CD14-positive monocyte (primary cell): ENCODE results near the gene SOX3. TPM values are rescaled to one million over a fixed set of nuclear protein-coding genes. Genes with fewer than 3 reads are reported as not detected.

Experiments used
- DNase-seq, 3 donors: peaks; one replicate each; pipeline ENCODE4 v3.0.0-alpha.2; 2011 to 2022
- H2AFZ ChIP-seq: 2 replicates; pipeline ENCODE4 v1.6.0; 2012; ENCODE audit warnings: mild to moderate bottlenecking, low read depth, low read length, inconsistent platforms; ENCODE audit not compliant: insufficient read depth, poor library complexity, severe bottlenecking
- H3K27ac ChIP-seq, 2 donors: 1 replicate in 1 of 2; 2 replicates in 1 of 2; pipeline ENCODE4 v1.5.1; 2012 to 2013; ENCODE audit warnings: low read length in 2 of 2, control low read depth in 1 of 2, inconsistent platforms in 1 of 2, low read depth in 1 of 2, mild to moderate bottlenecking in 1 of 2
- H3K27me3 ChIP-seq, 2 donors: one replicate each; pipeline versions ENCODE4 v1.6.0 to v1.6.1; 2011 to 2013; ENCODE audit warnings: low read length in 2 of 2; ENCODE audit not compliant: control insufficient read depth in 2 of 2, insufficient read depth in 2 of 2
- H3K36me3 ChIP-seq, 2 donors: replicated peaks in 1 of 2; 1 replicate in 1 of 2; 2 replicates in 1 of 2; pipeline versions ENCODE4 v1.5.1 to v1.6.1; 2012 to 2013; ENCODE audit warnings: low read length in 2 of 2, control low read depth in 1 of 2, inconsistent platforms in 1 of 2, mild to moderate bottlenecking in 1 of 2; ENCODE audit not compliant: insufficient read depth in 2 of 2, control insufficient read depth in 1 of 2
- H3K4me1 ChIP-seq, 2 donors: 1 replicate in 1 of 2; 2 replicates in 1 of 2; pipeline versions ENCODE4 v1.5.1 to v1.6.1; 2012 to 2013; ENCODE audit warnings: low read length in 2 of 2, control low read depth in 1 of 2, inconsistent platforms in 1 of 2, mild to moderate bottlenecking in 1 of 2, moderate library complexity in 1 of 2; ENCODE audit not compliant: insufficient read depth in 2 of 2, control insufficient read depth in 1 of 2
- H3K4me2 ChIP-seq: replicated peaks from 2 replicates; pipeline ENCODE3; 2012; ENCODE audit warnings: low read length, moderate library complexity, mild to moderate bottlenecking; ENCODE audit not compliant: poor library complexity, severe bottlenecking; ENCODE audit errors: extremely low read depth
- H3K4me3 ChIP-seq, 3 experiments: fragments of 200-600 bp in 1 of 3; sonication (generic) in 1 of 3; replicated peaks in 1 of 3; 1 replicate in 2 of 3; 2 replicates in 1 of 3; pipeline ENCODE4 v1.5.1; 2011 to 2013; ENCODE audit warnings: low read length in 3 of 3, mild to moderate bottlenecking in 3 of 3, control low read depth in 2 of 3, low read depth in 2 of 3, inconsistent platforms in 1 of 3, moderate library complexity in 1 of 3
- H3K79me2 ChIP-seq: 2 replicates; pipeline ENCODE4 v1.6.0; 2012; ENCODE audit warnings: mild to moderate bottlenecking, control low read depth, inconsistent platforms, low read length, moderate library complexity; ENCODE audit not compliant: insufficient read depth
- H3K9ac ChIP-seq: 2 replicates; pipeline ENCODE4 v1.6.0; 2017; ENCODE audit warnings: low read length, mild to moderate bottlenecking; ENCODE audit not compliant: insufficient read depth, poor library complexity, severe bottlenecking
- H3K9me3 ChIP-seq, 2 donors: replicated peaks in 1 of 2; 1 replicate in 1 of 2; 2 replicates in 1 of 2; pipeline versions ENCODE4 v1.5.1 to v1.6.1; 2012 to 2013; ENCODE audit warnings: low read length in 2 of 2, control low read depth in 1 of 2; ENCODE audit not compliant: control insufficient read depth in 1 of 2, insufficient read depth in 1 of 2
- H4K20me1 ChIP-seq: 2 replicates; pipeline ENCODE4 v1.6.0; 2012; ENCODE audit warnings: mild to moderate bottlenecking, low read length, control low read depth, moderate library complexity; ENCODE audit not compliant: insufficient read depth
- H3K27ac Mint-ChIP-seq, 7 donors: one replicate each; pipeline ENCODE4 v1.8.0; 2020; ENCODE audit warnings: mild to moderate bottlenecking in 7 of 7, mixed read lengths in 7 of 7, moderate library complexity in 6 of 7, inconsistent platforms in 2 of 7
- H3K27me3 Mint-ChIP-seq, 3 donors: one replicate each; pipeline ENCODE4 v1.8.0; 2021 to 2022; ENCODE audit warnings: low read depth in 3 of 3, mild to moderate bottlenecking in 3 of 3, mixed read lengths in 3 of 3, moderate library complexity in 3 of 3, inconsistent platforms in 1 of 3
- H3K36me3 Mint-ChIP-seq, 2 donors: one replicate each; pipeline ENCODE4 v1.8.0; 2020; ENCODE audit warnings: mixed read lengths in 2 of 2, inconsistent platforms in 1 of 2, mild to moderate bottlenecking in 1 of 2
- H3K4me1 Mint-ChIP-seq: one replicate; pipeline ENCODE4 v1.8.0; 2020; ENCODE audit warnings: mild to moderate bottlenecking, mixed read lengths
- H3K4me3 Mint-ChIP-seq, 2 donors: one replicate each; pipeline ENCODE4 v1.8.0; 2020; ENCODE audit warnings: mild to moderate bottlenecking in 2 of 2, mixed read lengths in 2 of 2, moderate library complexity in 1 of 2
- H3K9me3 Mint-ChIP-seq, 7 donors: one replicate each; pipeline ENCODE4 v1.8.0; 2020 to 2022; ENCODE audit warnings: mixed read lengths in 7 of 7, mild to moderate bottlenecking in 6 of 7, moderate library complexity in 6 of 7, inconsistent platforms in 2 of 7
- WGBS: methylation state at CpG from one replicate; pipeline ENCODE4 v1.1.5; 2013; ENCODE audit warnings: missing lambda C conversion rate; ENCODE audit not compliant: insufficient coverage; 5-methylcytosine and 5-hydroxymethylcytosine counted together
- intact Hi-C, 2 donors: fragments of 100-400 bp; cut with micrococcal nuclease; formaldehyde crosslinking; loops; one replicate each; pipeline versions ENCODE4 v1.15.0 to v1.15.1; 2023
- polyA plus RNA-seq, 3 donors: library from polyadenylated mRNA; depleted of rRNA in 1 of 3; unstranded in 2 of 3; stranded (reverse) in 1 of 3; fragments of 300-500 nt in 2 of 3; fragments of >200 nt in 1 of 3; fragmentation: Illumina TruSeq in 2 of 3; gene quantifications; 1 replicate in 2 of 3; 2 replicates in 1 of 3; pipeline ENCODE4 v1.2.3, GENCODE V29; 2012 to 2021
- TF ChIP-seq, protein P1 (sequence below): fragments of 200-600 bp; IDR thresholded peaks from one replicate; pipeline ENCODE4 v1.8.0; 2022; ENCODE audit warnings: antibody characterized with exemption, mild to moderate bottlenecking

Gene SOX3
- polyA plus RNA-seq, 3 donors, result not detected

DNA sequence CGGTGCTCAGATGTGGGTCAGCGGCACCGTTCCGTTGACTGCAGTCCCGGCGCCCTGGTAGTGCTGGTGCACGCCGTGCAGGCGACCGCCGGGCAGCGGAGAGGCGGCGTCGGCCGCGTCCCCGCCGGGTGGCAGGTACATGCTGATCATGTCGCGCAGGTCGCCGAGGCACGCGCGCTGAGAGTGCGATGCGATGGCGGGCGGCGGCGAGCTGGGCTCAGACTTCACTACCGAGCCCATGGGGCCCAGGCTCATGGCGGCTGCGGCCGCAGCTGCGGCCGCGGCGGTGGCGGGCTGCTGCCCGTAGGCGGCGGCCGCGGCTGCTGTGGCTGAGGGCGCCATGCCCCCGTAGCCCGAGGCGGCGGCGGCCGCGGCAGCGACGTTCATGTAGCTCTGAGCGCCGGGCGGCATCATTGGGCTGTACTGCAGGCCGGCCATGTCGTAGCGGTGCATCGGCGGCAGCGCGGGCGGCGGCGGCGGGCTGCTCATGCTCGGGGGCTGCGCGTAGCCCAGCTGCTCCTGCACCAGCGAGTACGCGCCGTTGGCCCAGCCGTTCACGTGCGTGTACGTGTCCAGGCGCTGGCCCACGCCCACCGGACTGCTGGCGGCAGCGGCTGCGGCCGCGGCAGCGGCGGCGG, 1.0 kb downstream of the SOX3 start:
- under 1% methylated on average over 86 of the region's 92 CpGs for WGBS
- no peaks in the 10 kb centered on the region for H3K79me2 ChIP-seq
- H3K27me3 ChIP-seq, result peaks cover 20 to 82% of the 10 kb centered on the region in 2 donors
- intact Hi-C loops, result no loop called here
- peaks cover 14 to 67% of the 10 kb centered on the region in 2 donors for H3K9me3 ChIP-seq
- peaks cover 0 to 4% of the 10 kb centered on the region in 2 donors for H3K36me3 Mint-ChIP-seq
- no peak for DNase-seq
- no peak overlapping the region for H3K27ac ChIP-seq
- TF ChIP-seq, protein P1, sequence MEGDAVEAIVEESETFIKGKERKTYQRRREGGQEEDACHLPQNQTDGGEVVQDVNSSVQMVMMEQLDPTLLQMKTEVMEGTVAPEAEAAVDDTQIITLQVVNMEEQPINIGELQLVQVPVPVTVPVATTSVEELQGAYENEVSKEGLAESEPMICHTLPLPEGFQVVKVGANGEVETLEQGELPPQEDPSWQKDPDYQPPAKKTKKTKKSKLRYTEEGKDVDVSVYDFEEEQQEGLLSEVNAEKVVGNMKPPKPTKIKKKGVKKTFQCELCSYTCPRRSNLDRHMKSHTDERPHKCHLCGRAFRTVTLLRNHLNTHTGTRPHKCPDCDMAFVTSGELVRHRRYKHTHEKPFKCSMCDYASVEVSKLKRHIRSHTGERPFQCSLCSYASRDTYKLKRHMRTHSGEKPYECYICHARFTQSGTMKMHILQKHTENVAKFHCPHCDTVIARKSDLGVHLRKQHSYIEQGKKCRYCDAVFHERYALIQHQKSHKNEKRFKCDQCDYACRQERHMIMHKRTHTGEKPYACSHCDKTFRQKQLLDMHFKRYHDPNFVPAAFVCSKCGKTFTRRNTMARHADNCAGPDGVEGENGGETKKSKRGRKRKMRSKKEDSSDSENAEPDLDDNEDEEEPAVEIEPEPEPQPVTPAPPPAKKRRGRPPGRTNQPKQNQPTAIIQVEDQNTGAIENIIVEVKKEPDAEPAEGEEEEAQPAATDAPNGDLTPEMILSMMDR, result no peak
- H3K4me1 Mint-ChIP-seq, result peaks cover 8% of the 10 kb centered on the region
- no peaks in the 10 kb centered on the region for H3K36me3 ChIP-seq
- no peak overlapping the region for H3K27ac Mint-ChIP-seq
- H3K4me2 ChIP-seq, result peak overlapping the region; percentile 31
- H3K9ac ChIP-seq, result no peak overlapping the region
- H3K27me3 Mint-ChIP-seq, result peaks cover 65 to 88% (median 80%) of the 10 kb centered on the region in 3 donors
- H2AFZ ChIP-seq, result no peak overlapping the region
- no peak overlapping the region for H3K4me3 Mint-ChIP-seq
- no peaks in the 10 kb centered on the region for H3K4me1 ChIP-seq
- peaks cover 9 to 76% (median 51%) of the 10 kb centered on the region in 7 donors for H3K9me3 Mint-ChIP-seq
- no peak overlapping the region for H3K4me3 ChIP-seq
- H4K20me1 ChIP-seq, result no peaks in the 10 kb centered on the region

DNA sequence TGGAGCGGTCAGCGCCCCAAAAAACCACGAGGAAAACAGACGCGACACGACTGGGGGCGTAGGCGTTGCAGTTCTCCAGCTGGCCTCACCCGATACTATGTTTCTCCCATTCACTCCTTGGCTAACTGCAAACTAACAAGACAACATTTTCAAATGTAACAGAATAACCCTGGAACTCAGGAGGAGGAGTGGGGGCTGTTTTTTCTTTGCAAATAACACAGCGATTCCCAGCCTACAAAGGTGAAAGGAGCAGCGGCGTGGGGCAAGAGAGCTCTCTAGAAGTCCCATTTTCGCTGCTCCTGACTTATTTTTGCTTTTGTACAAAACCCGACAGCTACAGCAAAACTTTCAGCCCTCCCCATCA, 1.6 kb downstream of the SOX3 start:
- H3K27ac Mint-ChIP-seq, result no peak overlapping the region
- Histone ChIP-seq H3K9ac (no peak overlapping the region), H3K27me3 (peaks cover 16 to 78% of the 10 kb centered on the region in 2 donors), H2AFZ (no peak overlapping the region), H3K4me2 (no peak overlapping the region), H3K4me3 (no peak overlapping the region), H4K20me1 (no peaks in the 10 kb centered on the region), H3K4me1 (no peaks in the 10 kb centered on the region), H3K79me2 (no peaks in the 10 kb centered on the region), H3K36me3 (no peaks in the 10 kb centered on the region), H3K9me3 (peaks cover 14 to 63% of the 10 kb centered on the region in 2 donors), H3K27ac (no peak overlapping the region)
- H3K36me3 Mint-ChIP-seq, result peaks cover 0 to 4% of the 10 kb centered on the region in 2 donors
- H3K27me3 Mint-ChIP-seq, result peaks cover 59 to 82% (median 74%) of the 10 kb centered on the region in 3 donors
- peak overlapping the region in 1 of 2 donors; percentile 81 for H3K4me3 Mint-ChIP-seq
- WGBS, result no CpG with 5 or more reads among the region's 14 CpGs
- H3K9me3 Mint-ChIP-seq, result peaks cover 9 to 71% (median 45%) of the 10 kb centered on the region in 7 donors
- TF ChIP-seq, protein P1, result no peak
- no peak for DNase-seq
- peaks cover 8% of the 10 kb centered on the region for H3K4me1 Mint-ChIP-seq
- intact Hi-C loops, result no loop called here
